ENCODE measurements around the gene SPDYE8.
"Not testable (repeated sequence)": the region's sequence is repeated elsewhere in the genome, so short reads cannot be mapped to it uniquely, and the experiment has no call there.

GRCh38 chr7:72990146-72990913 lies 39.2 kb downstream of the SPDYE8 start:
- TF ChIP-seq EZH2 (IDR thresholded peaks at IDR 0.05; ENCODE audit: low read depth); CTCF (conservative IDR thresholded peaks at IDR 0.05): not testable (repeated sequence)
